Measurements from ENCODE around the gene DOLPP1. TPM values are rescaled to one million over a fixed set of nuclear protein-coding genes. Genes with fewer than 3 reads are reported as not detected.

The DOLPP1 gene
- total and polyA plus RNA-seq, 2 of the 13 experiments (the other 11 are each of a cell fraction or from before 2014, with no cell fraction given), result 21.0 to 34.1 TPM

- TF ChIP-seq ZXDC (CRISPR knock-in tag; IDR thresholded peaks at IDR 0.05), result no peak
- TF ChIP-seq ARID5B (CRISPR knock-in tag; IDR thresholded peaks at IDR 0.05), result peak; percentile 65
- TF ChIP-seq TBL1XR1 (IDR thresholded peaks at IDR 0.05; ENCODE audit: borderline replicate concordance, low read length, partially characterized antibody), result peak; percentile 90
- TF ChIP-seq ZBED4 (CRISPR knock-in tag; IDR thresholded peaks at IDR 0.05; ENCODE audit: borderline replicate concordance), result peak; percentile 82; the same call in 1 of the 2 replicates
- peak; percentile 90; the same call in 1 of the 2 replicates for TF ChIP-seq NCOR1 (IDR thresholded peaks at IDR 0.05; ENCODE audit: borderline replicate concordance, low read length)
- peak; percentile 69; the same call in 1 of the 2 replicates for TF ChIP-seq KAT7 (CRISPR knock-in tag; IDR thresholded peaks at IDR 0.05; ENCODE audit: borderline replicate concordance)
- no peak for TF ChIP-seq KIAA2018 (CRISPR knock-in tag; IDR thresholded peaks at IDR 0.05; ENCODE audit: borderline replicate concordance)
- peak; percentile 33 to 59; a peak in 1 of 4 replicates for TF ChIP-seq POLR2A (IDR thresholded peaks at IDR 0.05; ENCODE audit: insufficient read depth in 1 of 2, low read depth in 2 of 2, low read length in 2 of 2)
- TF ChIP-seq ATF7 (IDR thresholded peaks at IDR 0.05), result peak; percentile 73
- TF ChIP-seq ATF7 (CRISPR knock-in tag; IDR thresholded peaks at IDR 0.05), result peak; percentile 90
Measured at GRCh38 chr9:129064499-129064908, 16.4 kb upstream of the DOLPP1 start (continued).

All from HepG2 (cell line).